NCI-H82 (cell line): ENCODE measurements around the gene ADGRF4.
A peak's percentile ranks its signal among the peaks of the same experiment; 100 is the strongest.

Experiments used
- DNase-seq: peaks from one replicate; lab custom pipeline; 2025; lab: John Stamatoyannopoulos, UW

The ADGRF4 gene

GRCh38 chr6:47681201-47681990 is 17.0 kb upstream of the ADGRF4 start:
- DNase-seq, result no peak

DNA sequence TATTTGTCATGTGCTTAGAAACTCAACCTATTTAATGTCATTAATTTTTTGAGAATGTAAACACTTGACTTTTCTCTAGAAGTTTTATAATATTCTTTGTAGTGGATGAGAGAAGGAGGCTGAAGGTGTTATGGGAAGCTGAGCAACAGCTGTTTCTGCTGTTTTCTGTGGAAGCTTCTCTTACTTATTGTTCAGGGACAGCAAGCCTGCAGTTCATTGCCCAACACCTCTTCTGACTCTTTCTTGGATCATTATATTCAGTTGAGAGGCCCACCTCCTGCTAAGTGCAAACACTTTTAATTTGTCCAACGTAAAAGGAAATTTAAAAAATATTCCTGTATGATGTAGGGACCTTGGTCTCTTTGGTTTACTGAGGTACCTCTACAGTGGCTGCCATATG is 12.0 kb upstream of the ADGRF4 start:
- DNase-seq, result no peak

- no peak for DNase-seq
These were observed 10.9 kb upstream of the ADGRF4 start for GRCh38 chr6:47687432-47687831.

- DNase-seq, result no peak
These were observed 8.2 kb upstream of the ADGRF4 start for GRCh38 chr6:47690214-47690613.

- DNase-seq, result peak; percentile 17
These were observed 7.6 kb upstream of the ADGRF4 start for GRCh38 chr6:47690791-47691190.

GRCh38 chr6:47697925-47698324 is 455 bp upstream of the ADGRF4 start:
- no peak for DNase-seq

DNA sequence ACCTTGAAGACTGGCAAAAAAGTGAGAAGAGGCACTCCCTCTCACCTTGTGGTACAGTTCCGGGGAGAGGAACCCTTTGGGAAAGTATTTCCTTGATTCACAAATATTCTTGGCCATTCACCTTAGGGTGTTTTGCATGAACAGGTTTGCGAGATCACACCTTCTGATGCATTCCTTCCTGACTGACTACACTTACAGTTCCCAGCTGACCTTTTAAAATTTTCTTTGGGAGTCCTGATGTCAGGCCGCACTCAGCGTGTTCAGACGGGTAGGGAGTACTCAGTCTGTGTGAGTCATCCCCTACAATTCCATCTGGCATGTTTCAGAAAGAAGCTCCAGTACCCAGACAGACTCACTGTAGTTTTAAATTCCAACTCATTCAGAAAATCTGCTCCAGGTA is 1.7 kb downstream of the ADGRF4 start:
- no peak for DNase-seq

DNA sequence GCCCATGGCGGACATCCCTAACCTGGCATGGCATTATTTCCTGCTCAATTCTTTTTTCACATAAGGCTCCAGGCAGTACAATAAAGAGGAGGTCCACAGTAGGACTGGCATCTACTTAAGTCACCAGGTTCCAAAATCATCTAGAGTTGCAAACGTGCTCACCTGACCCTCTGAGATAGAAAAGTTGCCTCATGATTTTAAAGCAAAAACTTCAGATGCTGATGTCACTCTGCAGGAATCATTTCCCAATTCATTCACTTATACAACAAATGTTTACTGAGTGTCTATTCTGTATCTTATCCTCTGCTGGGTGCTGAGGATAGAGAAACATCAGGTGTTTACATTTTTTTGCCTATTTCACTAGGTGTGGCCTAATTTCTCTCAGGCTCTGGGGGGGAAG is 2.2 kb downstream of the ADGRF4 start:
- no peak for DNase-seq

GRCh38 chr6:47701363-47701762 is 3.0 kb downstream of the ADGRF4 start:
- no peak for DNase-seq

- no peak for DNase-seq
These were observed 10.8 kb downstream of the ADGRF4 start for GRCh38 chr6:47709160-47709559.

GRCh38 chr6:47710295-47710694 is 11.9 kb downstream of the ADGRF4 start:
- no peak for DNase-seq

DNA sequence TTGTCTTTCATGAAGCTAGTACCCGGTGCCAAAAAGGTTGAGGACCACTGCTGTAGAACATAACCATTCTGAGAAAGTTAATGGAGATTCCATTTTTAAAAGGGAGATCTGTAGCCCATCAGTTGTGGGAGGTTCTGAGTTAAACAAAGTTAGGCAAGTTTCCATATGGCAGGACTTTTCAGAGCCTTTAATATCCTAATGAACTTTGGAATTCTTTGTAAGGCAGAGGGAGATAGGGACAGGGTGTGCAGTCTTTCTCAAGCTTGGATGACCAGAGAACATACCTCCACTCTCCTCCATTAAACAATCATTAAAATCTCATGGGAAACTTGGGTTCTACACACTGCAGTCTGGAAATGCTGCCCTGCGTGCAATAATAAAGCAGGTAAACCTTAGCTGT is 14.8 kb downstream of the ADGRF4 start:
- no peak for DNase-seq

DNA sequence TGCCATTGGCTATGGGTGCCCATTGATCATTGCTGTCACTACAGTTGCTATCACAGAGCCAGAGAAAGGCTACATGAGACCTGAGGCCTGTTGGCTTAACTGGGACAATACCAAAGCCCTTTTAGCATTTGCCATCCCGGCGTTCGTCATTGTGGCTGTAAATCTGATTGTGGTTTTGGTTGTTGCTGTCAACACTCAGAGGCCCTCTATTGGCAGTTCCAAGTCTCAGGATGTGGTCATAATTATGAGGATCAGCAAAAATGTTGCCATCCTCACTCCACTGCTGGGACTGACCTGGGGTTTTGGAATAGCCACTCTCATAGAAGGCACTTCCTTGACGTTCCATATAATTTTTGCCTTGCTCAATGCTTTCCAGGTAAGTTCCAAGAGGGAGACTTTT is 16.4 kb downstream of the ADGRF4 start:
- no peak for DNase-seq

GRCh38 chr6:47715782-47716181 is 17.4 kb downstream of the ADGRF4 start:
- DNase-seq, result no peak

DNA sequence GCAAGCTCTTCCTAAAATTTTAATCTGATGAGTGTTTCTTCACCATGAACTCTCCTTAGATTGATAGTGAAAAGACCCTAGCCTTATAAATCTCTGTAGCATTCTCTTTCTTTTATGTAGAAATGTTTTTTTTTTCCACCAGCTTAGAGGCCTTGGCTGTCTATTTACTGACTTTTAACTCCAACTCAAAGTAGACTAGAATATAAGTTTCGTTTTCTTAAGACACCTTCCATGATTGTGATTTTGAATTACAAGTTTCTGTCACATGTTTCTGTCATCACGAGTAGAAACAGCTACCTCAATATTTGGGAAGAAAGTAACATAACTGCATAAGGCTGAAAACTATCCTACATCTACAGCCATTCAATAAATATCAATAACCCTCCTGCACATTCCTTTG is 17.8 kb downstream of the ADGRF4 start:
- no peak for DNase-seq

DNA sequence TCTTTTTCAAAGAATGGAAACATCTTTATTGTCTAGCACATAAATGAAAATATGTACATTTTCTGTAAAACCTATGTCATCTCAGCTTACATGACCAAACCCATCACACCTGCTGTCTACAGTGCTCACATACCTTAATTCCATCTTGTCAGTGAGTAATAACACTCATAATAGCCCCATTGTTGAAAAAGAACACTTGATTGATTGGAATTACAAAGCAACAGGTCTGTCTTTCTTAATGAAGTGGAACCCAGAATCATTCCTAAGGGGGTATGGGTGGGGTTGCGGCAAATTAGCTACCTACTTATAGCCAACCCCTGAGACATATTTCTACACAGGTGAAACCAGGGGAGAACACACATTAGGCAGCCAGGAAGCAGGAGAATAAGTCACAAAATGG is 20.2 kb downstream of the ADGRF4 start:
- DNase-seq, result no peak

DNA sequence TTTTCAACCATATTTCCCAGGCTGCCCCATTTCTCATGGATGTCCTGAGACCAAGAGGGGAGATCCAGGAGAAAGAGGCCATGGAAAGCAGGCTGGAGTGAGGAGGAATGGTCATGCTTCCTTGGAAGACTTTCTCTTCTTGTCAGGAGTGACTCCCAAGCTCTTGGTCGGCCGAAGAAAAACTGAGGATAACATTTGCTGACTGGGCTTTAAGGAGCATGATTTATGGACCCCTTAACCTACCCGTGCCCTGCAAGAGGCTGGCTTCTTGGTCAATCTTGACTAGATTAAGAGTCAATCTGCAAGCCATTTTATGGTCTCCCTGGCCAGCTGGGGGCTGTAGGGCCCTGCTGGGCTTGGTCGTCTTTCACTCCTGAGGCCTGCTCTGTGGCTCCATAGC is 22.8 kb downstream of the ADGRF4 start:
- no peak for DNase-seq

- no peak for DNase-seq
These were observed 23.8 kb downstream of the ADGRF4 start for GRCh38 chr6:47722194-47722593.

GRCh38 chr6:47724300-47724699 is 25.9 kb downstream of the ADGRF4 start:
- DNase-seq, result no peak

DNA sequence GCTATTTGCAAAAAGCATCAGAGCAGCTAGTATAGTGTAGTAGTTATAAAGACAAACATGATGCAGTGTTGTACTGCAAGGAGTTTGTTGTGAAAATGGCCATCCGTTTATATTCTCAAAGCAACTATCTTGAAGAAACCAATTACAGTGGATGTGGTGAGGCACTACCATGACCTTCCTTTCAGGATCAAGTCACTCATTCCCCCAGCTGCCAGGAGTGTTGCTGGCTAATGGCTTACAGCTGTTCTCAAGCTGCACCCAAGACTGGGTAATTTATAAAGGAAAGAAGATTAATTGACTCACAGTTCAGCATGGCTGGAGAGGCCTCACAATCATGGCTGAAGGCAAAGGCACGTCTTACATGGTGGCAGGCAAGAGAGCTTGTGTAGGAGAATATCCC is 29.0 kb downstream of the ADGRF4 start:
- DNase-seq, result peak; percentile 49

- DNase-seq, result no peak
These were observed 30.6 kb downstream of the ADGRF4 start for GRCh38 chr6:47729019-47729418.

DNA sequence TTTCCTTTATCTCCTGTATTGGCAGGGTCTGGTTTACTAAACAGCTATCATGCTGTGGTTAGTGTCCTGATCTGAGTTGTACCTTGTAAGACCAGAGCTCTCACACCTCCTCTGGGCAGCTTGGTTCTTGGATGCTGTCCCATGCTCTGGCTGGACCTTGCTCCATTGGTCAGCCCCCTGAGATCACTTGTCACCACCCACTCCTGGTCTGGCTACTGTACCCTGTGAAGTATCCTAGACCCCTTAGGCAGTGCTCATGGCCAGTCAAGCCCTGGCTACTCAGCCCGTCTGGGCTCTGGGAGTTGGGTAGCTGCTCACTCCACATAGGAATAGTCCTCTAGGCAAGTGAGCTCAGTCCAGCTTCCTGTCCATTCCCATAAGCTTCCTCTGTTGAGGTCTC is 31.1 kb downstream of the ADGRF4 start:
- DNase-seq, result no peak

- DNase-seq, result peak; percentile 67
These were observed 35.6 kb downstream of the ADGRF4 start for GRCh38 chr6:47733879-47734558.
